Naive thymus-derived CD4-positive, alpha-beta T cell (primary cell): ENCODE results near the gene NTN5. TPM values are rescaled to one million over a fixed set of nuclear protein-coding genes. Genes with fewer than 3 reads are reported as not detected.
A peak's percentile ranks its signal among the peaks of the same experiment; 100 is the strongest.

Experiments used
- ATAC-seq: fragments of 150-1000 bp; cut with Tn5 transposase; 2 replicates; pipeline ENCODE4 v1.10.0; 2021; ENCODE audit warnings: mild to moderate bottlenecking, moderate library complexity
- CTCF ChIA-PET: fragments of 350-600 bp; sonication (Branson Sonifier 250); formaldehyde crosslinking; loops from one replicate; lab custom pipeline; 2021; ENCODE audit warnings: antibody characterized with exemption; lab: Charles Lee
- POLR2A ChIA-PET: fragments of 350-600 bp; sonication (Branson Sonifier 250); formaldehyde crosslinking; loops from one replicate; lab custom pipeline; 2021; ENCODE audit warnings: antibody characterized with exemption, inconsistent platforms; lab: Charles Lee
- DNase-seq, 9 donors: peaks; one replicate each; pipeline versions ENCODE4 v3.0.0 to v3.0.0-alpha.2; 2020 to 2022; ENCODE audit warnings: mixed read lengths in 1 of 9
- H3K27ac ChIP-seq: one replicate; pipeline ENCODE4 v1.7.0; 2013; ENCODE audit warnings: mild to moderate bottlenecking, low read depth, low read length, moderate library complexity
- H3K27me3 ChIP-seq, 2 donors: one replicate each; pipeline ENCODE4 v1.7.0; 2013; ENCODE audit warnings: low read length in 2 of 2, mild to moderate bottlenecking in 2 of 2, moderate library complexity in 2 of 2; ENCODE audit not compliant: control insufficient read depth in 2 of 2, insufficient read depth in 2 of 2
- H3K36me3 ChIP-seq, 3 experiments: 1 replicate in 2 of 3; 2 replicates in 1 of 3; pipeline ENCODE4 v1.7.0; 2013; ENCODE audit warnings: low read length in 3 of 3, mild to moderate bottlenecking in 3 of 3, moderate library complexity in 1 of 3; ENCODE audit not compliant: insufficient read depth in 3 of 3, control insufficient read depth in 2 of 3
- H3K4me1 ChIP-seq, 2 donors: one replicate each; pipeline ENCODE4 v1.7.0; 2013; ENCODE audit warnings: low read length in 2 of 2, mild to moderate bottlenecking in 2 of 2, moderate library complexity in 1 of 2; ENCODE audit not compliant: control insufficient read depth in 2 of 2, insufficient read depth in 2 of 2
- H3K4me3 ChIP-seq: 2 replicates; pipeline ENCODE4 v1.7.0; 2013; ENCODE audit warnings: mild to moderate bottlenecking, low read length
- H3K9me3 ChIP-seq, 3 experiments: 1 replicate in 2 of 3; 2 replicates in 1 of 3; pipeline ENCODE4 v1.7.0; 2013; ENCODE audit warnings: low read length in 3 of 3; ENCODE audit not compliant: control insufficient read depth in 2 of 3
- H3K27ac Mint-ChIP-seq, 9 donors: one replicate each; pipeline ENCODE4 v1.8.0; 2020 to 2022; ENCODE audit warnings: mixed read lengths in 9 of 9, mild to moderate bottlenecking in 8 of 9, moderate library complexity in 5 of 9, inconsistent platforms in 2 of 9
- H3K27me3 Mint-ChIP-seq, 5 donors: one replicate each; pipeline ENCODE4 v1.8.0; 2021 to 2022; ENCODE audit warnings: mixed read lengths in 5 of 5, mild to moderate bottlenecking in 1 of 5
- H3K36me3 Mint-ChIP-seq, 5 donors: one replicate each; pipeline ENCODE4 v1.8.0; 2020 to 2022; ENCODE audit warnings: mixed read lengths in 5 of 5, mild to moderate bottlenecking in 3 of 5, inconsistent platforms in 1 of 5
- H3K4me1 Mint-ChIP-seq, 7 donors: one replicate each; pipeline ENCODE4 v1.8.0; 2020 to 2022; ENCODE audit warnings: mixed read lengths in 7 of 7, mild to moderate bottlenecking in 3 of 7, inconsistent platforms in 1 of 7
- H3K4me3 Mint-ChIP-seq, 10 donors: one replicate each; pipeline ENCODE4 v1.8.0; 2020 to 2022; ENCODE audit warnings: mild to moderate bottlenecking in 10 of 10, mixed read lengths in 10 of 10, moderate library complexity in 6 of 10, inconsistent platforms in 2 of 10
- H3K9me3 Mint-ChIP-seq, 11 donors: one replicate each; pipeline ENCODE4 v1.8.0; 2020 to 2022; ENCODE audit warnings: mixed read lengths in 11 of 11, mild to moderate bottlenecking in 4 of 11, inconsistent platforms in 1 of 11, moderate library complexity in 1 of 11
- intact Hi-C, 2 donors: fragments of 100-400 bp; cut with micrococcal nuclease; formaldehyde crosslinking; loops; one replicate each; pipeline ENCODE4 v1.15.1; 2023
- polyA plus RNA-seq, 2 donors: library from polyadenylated mRNA; unstranded; fragments of 300-500 nt; fragmentation: Illumina TruSeq; gene quantifications; one replicate each; pipeline ENCODE4 v1.2.3, GENCODE V29; 2021
- total RNA-seq, 6 experiments: library from RNA in 5 of 6; stranded (reverse) in 5 of 6; gene quantifications; 1 replicate in 5 of 6; 2 replicates in 1 of 6; pipeline ENCODE4 v1.2.3 and lab custom pipeline; 2021 to 2026

Gene NTN5
- total and polyA plus RNA-seq, 7 experiments from 2014 or later = 0.41 to 5.9 (median 2.9) TPM

- no peak for DNase-seq
- no peaks in the 10 kb centered on the region for H3K27me3 ChIP-seq
- intact Hi-C loops = loop anchor here (1.0 to 10.0 kb wide), 15 partner anchors 17 to 1257 kb away; partner anchors contain the start of genes CYTH2 (in 2 of the 2), DBP (in 2 of the 2), GRWD1 (in 2 of the 2) and AKT1S1 (in 1 of the 2)
- peak overlapping the region; percentile 95 for H3K27ac ChIP-seq
- Mint-ChIP-seq H3K27ac (peak overlapping the region; percentile 96 to 99 (median 98)), H3K4me1 (peaks cover 44 to 70% (median 55%) of the 10 kb centered on the region in 7 donors), H3K9me3 (peaks cover 0 to 3% (median 0%) of the 10 kb centered on the region in 11 donors), H3K36me3 (peaks cover 0 to 31% (median 14%) of the 10 kb centered on the region in 5 donors), H3K4me3 (peak overlapping the region; percentile 88 to 99 (median 96)), H3K27me3 (no peaks in the 10 kb centered on the region)
- ChIA-PET CTCF (interaction anchor here (0.6 to 1.3 kb wide), 5 partner anchors 14 to 831 kb away, joined by 3 to 6 read pairs (median 3); no protein-coding TSS in a partner anchor), POLR2A (interaction anchor here (0.6 to 5.9 kb wide), 24 partner anchors 7 to 1199 kb away, joined by 3 to 73 read pairs (median 4); partner anchors contain the start of genes CA11, DBP, SYNGR4 and TMEM143)
- peaks cover 0 to 33% (median 13%) of the 10 kb centered on the region in 3 experiments for H3K36me3 ChIP-seq
- no peaks in the 10 kb centered on the region for H3K9me3 ChIP-seq
- ATAC-seq = no peak
- H3K4me3 ChIP-seq = peak overlapping the region; percentile 96
- H3K4me1 ChIP-seq = peaks cover 26 to 45% of the 10 kb centered on the region in 2 donors
These were observed 52.9 kb downstream of the NTN5 start for GRCh38 chr19:48619692-48620585.

- H3K27me3 Mint-ChIP-seq = no peaks in the 10 kb centered on the region
- peaks cover 26 to 45% of the 10 kb centered on the region in 2 donors for H3K4me1 ChIP-seq
- H3K27ac Mint-ChIP-seq = peak within 1 kb of the TSS; percentile 96 to 99 (median 98)
- H3K36me3 Mint-ChIP-seq = peaks cover 0 to 31% (median 14%) of the 10 kb centered on the region in 5 donors
- H3K4me3 ChIP-seq = peak within 1 kb of the TSS; percentile 96
- H3K9me3 ChIP-seq = no peaks in the 10 kb centered on the region
- H3K27ac ChIP-seq = peak within 1 kb of the TSS; percentile 95
- DNase-seq = peak; percentile 89 to 97 (median 95)
- intact Hi-C loops = loop anchor here (1.0 to 10.0 kb wide), 14 partner anchors 18 to 1026 kb away; partner anchors contain the start of genes CYTH2 (in 2 of the 2), DBP (in 2 of the 2), GRWD1 (in 2 of the 2) and CA11 (in 1 of the 2)
- peak within 1 kb of the TSS; percentile 88 to 99 (median 96) for H3K4me3 Mint-ChIP-seq
- H3K4me1 Mint-ChIP-seq = peaks cover 40 to 64% (median 54%) of the 10 kb centered on the region in 7 donors
- POLR2A ChIA-PET = interaction anchor here (0.5 to 5.2 kb wide), 26 partner anchors 8 to 1258 kb away, joined by 3 to 73 read pairs (median 4); partner anchors contain the start of genes AKT1S1, CA11, DBP and KPTN
- peaks cover 0 to 3% (median 0%) of the 10 kb centered on the region in 11 donors for H3K9me3 Mint-ChIP-seq
- ATAC-seq = peak; percentile 89
- H3K36me3 ChIP-seq = peaks cover 0 to 36% (median 16%) of the 10 kb centered on the region in 3 experiments
- CTCF ChIA-PET = interaction anchor here (0.6 to 1.9 kb wide), 7 partner anchors 9 to 832 kb away, joined by 3 to 9 read pairs (median 4); partner anchors contain the start of gene FUT2
- no peaks in the 10 kb centered on the region for H3K27me3 ChIP-seq
These were observed 53.7 kb downstream of the NTN5 start, which contains the start of the genes RPL18 and SPHK2 for GRCh38 chr19:48618916-48619691. RPL18 (minus strand) TSS chr19:48619178; CDS start chr19:48619143, 35 bp downstream. SPHK2 (plus strand) TSS chr19:48619506; CDS start chr19:48620515, 1,009 bp downstream.

- Mint-ChIP-seq H3K4me1 (peaks cover 34 to 57% (median 47%) of the 10 kb centered on the region in 7 donors), H3K4me3 (peak overlapping the region; percentile 88 to 99 (median 96)), H3K9me3 (peaks cover 0 to 3% (median 0%) of the 10 kb centered on the region in 11 donors), H3K27ac (peak overlapping the region; percentile 96 to 99 (median 98)), H3K36me3 (peaks cover 0 to 28% (median 14%) of the 10 kb centered on the region in 5 donors), H3K27me3 (no peaks in the 10 kb centered on the region)
- peaks cover 0 to 36% (median 16%) of the 10 kb centered on the region in 3 experiments for H3K36me3 ChIP-seq
- peak overlapping the region; percentile 95 for H3K27ac ChIP-seq
- H3K9me3 ChIP-seq = no peaks in the 10 kb centered on the region
- ChIA-PET CTCF (interaction anchor here (0.6 to 1.9 kb wide), 6 partner anchors 9 to 218 kb away, joined by 3 to 9 read pairs (median 4); partner anchors contain the start of gene FUT2), POLR2A (interaction anchor here (0.5 to 5.2 kb wide), 20 partner anchors 9 to 1259 kb away, joined by 3 to 73 read pairs (median 4); partner anchors contain the start of genes AKT1S1, CA11, DBP and KPTN)
- peaks cover 20 to 39% of the 10 kb centered on the region in 2 donors for H3K4me1 ChIP-seq
- ATAC-seq = no peak
- no peak for DNase-seq
- intact Hi-C loops = loop anchor here (2.0 to 10.0 kb wide), 5 partner anchors 30 to 1026 kb away; partner anchors contain the start of genes RRAS (in 1 of the 2), SCAF1 (in 1 of the 2) and SYNGR4 (in 1 of the 2)
- H3K27me3 ChIP-seq = no peaks in the 10 kb centered on the region
- H3K4me3 ChIP-seq = peak overlapping the region; percentile 96
These were observed 54.4 kb downstream of the NTN5 start for GRCh38 chr19:48618278-48618915.

DNA sequence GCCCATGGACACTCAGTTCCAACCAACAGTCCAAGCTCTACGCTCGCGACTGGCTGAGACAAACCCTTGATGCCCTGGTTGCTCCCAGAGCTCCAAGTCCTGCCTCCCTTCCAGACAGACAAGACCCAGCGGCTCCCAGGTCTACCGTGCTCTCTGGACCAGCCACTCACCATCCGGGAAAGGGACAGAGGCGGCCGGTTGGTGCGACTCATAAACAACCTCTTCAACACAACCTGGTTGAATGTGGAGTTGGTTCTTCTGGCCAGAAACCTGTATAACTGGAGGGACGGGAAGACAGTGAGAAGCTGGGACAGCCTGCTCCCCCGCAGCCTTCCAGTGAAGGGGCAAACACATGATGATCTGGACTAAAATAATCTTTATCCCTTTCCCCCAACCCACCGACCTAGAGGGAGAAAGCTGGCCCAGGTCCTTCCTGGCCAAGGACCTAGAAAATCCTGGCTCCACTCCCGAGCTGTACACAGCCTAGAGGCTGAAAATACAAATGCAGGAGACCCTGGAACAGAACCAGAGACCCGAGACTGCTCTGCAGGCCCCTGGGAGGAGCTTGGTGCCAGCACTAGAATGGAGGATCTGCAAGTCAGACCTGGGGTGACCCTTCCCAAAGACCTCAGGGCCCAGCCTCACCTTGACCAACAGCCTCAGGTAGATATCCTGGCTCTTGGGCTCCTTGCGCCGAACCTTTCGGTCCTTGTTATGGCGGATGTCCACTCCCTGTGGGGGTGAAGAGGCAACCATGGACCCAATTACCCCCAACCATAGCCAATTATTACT is 55.5 kb downstream of the NTN5 start:
- peaks cover 0 to 24% (median 11%) of the 10 kb centered on the region in 5 donors for H3K36me3 Mint-ChIP-seq
- H3K4me1 ChIP-seq = peaks cover 17 to 36% of the 10 kb centered on the region in 2 donors
- H3K4me3 Mint-ChIP-seq = peak overlapping the region; percentile 88 to 99 (median 96)
- H3K9me3 ChIP-seq = no peaks in the 10 kb centered on the region
- no peaks in the 10 kb centered on the region for H3K27me3 Mint-ChIP-seq
- ChIA-PET CTCF (interaction anchor here (1.4 to 1.9 kb wide), 3 partner anchors 10 to 33 kb away, joined by 3 to 9 read pairs (median 5); no protein-coding TSS in a partner anchor), POLR2A (interaction anchor here (0.8 to 5.2 kb wide), 8 partner anchors 8 to 203 kb away, joined by 3 to 73 read pairs (median 4); partner anchors contain the start of gene DBP)
- peaks cover 29 to 50% (median 40%) of the 10 kb centered on the region in 7 donors for H3K4me1 Mint-ChIP-seq
- ATAC-seq = no peak
- peak overlapping the region; percentile 95 for H3K27ac ChIP-seq
- peak overlapping the region; percentile 96 for H3K4me3 ChIP-seq
- peak overlapping the region in 8 of 9 donors; percentile 96 to 99 (median 98) for H3K27ac Mint-ChIP-seq
- DNase-seq = no peak
- intact Hi-C loops = loop anchor here in 1 of 2 donors (10.0 kb wide), 1 partner anchor 1027 kb away; the partner anchor contains the start of genes RRAS and SCAF1
- H3K27me3 ChIP-seq = no peaks in the 10 kb centered on the region
- H3K36me3 ChIP-seq = peaks cover 0 to 36% (median 16%) of the 10 kb centered on the region in 3 experiments
- H3K9me3 Mint-ChIP-seq = peaks cover 0 to 2% (median 0%) of the 10 kb centered on the region in 11 donors
